ENCODE data around the gene TECTA.

- TF ChIP-seq CBX2 (IDR thresholded peaks at IDR 0.05; ENCODE audit: borderline replicate concordance, low read depth) (no peak), CHD2 (IDR thresholded peaks at IDR 0.05; ENCODE audit: low read length, partially characterized antibody) (no peak)
These were observed 53.7 kb downstream of the TECTA start for GRCh38 chr11:121154486-121155314.
